HEK293 (cell line): ENCODE measurements around the gene RIPK4.
A peak's percentile ranks its signal among the peaks of the same experiment; 100 is the strongest.
"Not testable (repeated sequence)": the region's sequence is repeated elsewhere in the genome, so short reads cannot be mapped to it uniquely, and the experiment has no call there.

ENCODE experiments used
- CTCF ChIA-PET: fragments of 350-600 bp; formaldehyde crosslinking; extraction: SDS; loops from one replicate; lab custom pipeline; 2021; ENCODE audit warnings: antibody characterized with exemption; lab: Yijun Ruan, JAX
- POLR2A ChIA-PET: fragments of 300-600 bp; formaldehyde crosslinking; extraction: SDS; loops from one replicate; lab custom pipeline; 2020; ENCODE audit warnings: antibody characterized with exemption, inconsistent platforms; lab: Yijun Ruan, JAX
- H3K27ac ChIP-seq: fragments of 200-500 bp; sonication (Bioruptor generic); 2 replicates; pipeline ENCODE4 v1.5.1; 2014; ENCODE audit warnings: low read depth, low read length, control low read depth, inconsistent platforms; ENCODE audit errors: extremely low read depth
- H3K36me3 ChIP-seq, 2 experiments: fragments of 200-500 bp in 1 of 2; sonication (Bioruptor generic) in 1 of 2; 1 replicate in 1 of 2; 2 replicates in 1 of 2; pipeline ENCODE4 v1.5.1; 2014 to 2017; ENCODE audit warnings: inconsistent platforms in 2 of 2, low read length in 2 of 2; ENCODE audit not compliant: control insufficient read depth in 2 of 2, insufficient read depth in 1 of 2
- H3K4me1 ChIP-seq: fragments of 200-500 bp; sonication (Bioruptor generic); 2 replicates; pipeline ENCODE4 v1.5.1; 2014; ENCODE audit warnings: mild to moderate bottlenecking, low read length, inconsistent platforms; ENCODE audit not compliant: control insufficient read depth, insufficient read depth
- H3K4me3 ChIP-seq: 2 replicates; pipeline ENCODE4 v1.5.1; 2011; ENCODE audit warnings: low read depth, mild to moderate bottlenecking, control low read depth, low read length, moderate library complexity
- H3K9me3 ChIP-seq: fragments of 200-500 bp; sonication (Bioruptor generic); 2 replicates; pipeline ENCODE4 v1.5.1; 2014; ENCODE audit warnings: low read depth, low read length, inconsistent platforms; ENCODE audit not compliant: control insufficient read depth, insufficient read depth
- BCL6B ChIP-seq: fragments of 450-650 bp; formaldehyde crosslinking; IDR thresholded peaks from 2 replicates; pipeline ENCODE4 v1.5.1; 2017; ENCODE audit warnings: missing biosample characterization, missing genetic modification characterization
- HOXC10 ChIP-seq: sonication (generic); formaldehyde crosslinking; IDR thresholded peaks from 2 replicates; pipeline ENCODE4 v1.8.1; 2023; ENCODE audit warnings: mild to moderate bottlenecking, missing genetic modification reagents
- MYNN ChIP-seq: fragments of 450-650 bp; formaldehyde crosslinking; IDR thresholded peaks from 2 replicates; pipeline ENCODE4 v1.5.1; 2016; ENCODE audit warnings: missing biosample characterization, missing genetic modification characterization, borderline replicate concordance
- PATZ1 ChIP-seq: fragments of 450-650 bp; formaldehyde crosslinking; IDR thresholded peaks from 2 replicates; pipeline ENCODE4 v1.5.1; 2016; ENCODE audit warnings: missing biosample characterization, missing genetic modification characterization
- REPIN1 ChIP-seq: fragments of 450-650 bp; formaldehyde crosslinking; IDR thresholded peaks from 2 replicates; pipeline ENCODE4 v1.5.1; 2017; ENCODE audit warnings: missing biosample characterization, missing genetic modification characterization, low read depth
- SETDB1 ChIP-seq: IDR thresholded peaks from one replicate; pipeline ENCODE4 v1.6.1; 2017; ENCODE audit warnings: mild to moderate bottlenecking, low read length, moderate library complexity, mixed read lengths; ENCODE audit not compliant: insufficient read length
- SP7 ChIP-seq: fragments of 450-650 bp; formaldehyde crosslinking; IDR thresholded peaks from 2 replicates; pipeline ENCODE4 v1.5.1; 2016; ENCODE audit warnings: missing biosample characterization, missing genetic modification characterization
- TRIM28 ChIP-seq: IDR thresholded peaks from 2 replicates; pipeline ENCODE4 v1.6.1; 2011; ENCODE audit warnings: low read length, control low read depth, borderline replicate concordance
- ZBTB20 ChIP-seq: fragments of 450-650 bp; formaldehyde crosslinking; IDR thresholded peaks from 2 replicates; pipeline ENCODE4 v1.5.1; 2016; ENCODE audit warnings: missing biosample characterization, missing genetic modification characterization
- ZBTB44 ChIP-seq: fragments of 450-650 bp; IDR thresholded peaks from 2 replicates; pipeline ENCODE4 v1.5.1; 2018; ENCODE audit warnings: missing biosample characterization, mild to moderate bottlenecking, missing genetic modification characterization
- ZFP3 ChIP-seq: fragments of 450-650 bp; formaldehyde crosslinking; IDR thresholded peaks from 2 replicates; pipeline ENCODE4 v1.5.1; 2016; ENCODE audit warnings: low read depth, missing biosample characterization, missing genetic modification characterization
- ZNF121 ChIP-seq: fragments of 450-650 bp; formaldehyde crosslinking; IDR thresholded peaks from 2 replicates; pipeline ENCODE4 v1.5.1; 2016; ENCODE audit warnings: missing biosample characterization, missing genetic modification characterization
- ZNF19 ChIP-seq: fragments of 450-650 bp; formaldehyde crosslinking; IDR thresholded peaks from 2 replicates; pipeline ENCODE4; 2016; ENCODE audit warnings: missing biosample characterization, missing genetic modification characterization, low read depth
- ZNF214 ChIP-seq: fragments of 450-650 bp; formaldehyde crosslinking; IDR thresholded peaks from 2 replicates; pipeline ENCODE4 v1.5.1; 2017; ENCODE audit warnings: missing biosample characterization, mild to moderate bottlenecking, missing genetic modification characterization, borderline replicate concordance
- ZNF221 ChIP-seq: fragments of 450-650 bp; formaldehyde crosslinking; IDR thresholded peaks from 2 replicates; pipeline ENCODE4 v1.5.1; 2017; ENCODE audit warnings: missing biosample characterization, missing genetic modification characterization, borderline replicate concordance
- ZNF302 ChIP-seq: fragments of 450-650 bp; formaldehyde crosslinking; IDR thresholded peaks from 2 replicates; pipeline ENCODE4 v1.5.1; 2016; ENCODE audit warnings: missing biosample characterization, missing genetic modification characterization, low read depth
- ZNF311 ChIP-seq: fragments of 450-650 bp; formaldehyde crosslinking; IDR thresholded peaks from 2 replicates; pipeline ENCODE4 v1.5.1; 2017; ENCODE audit warnings: missing biosample characterization, missing genetic modification characterization, borderline replicate concordance
- ZNF404 ChIP-seq: fragments of 450-650 bp; formaldehyde crosslinking; IDR thresholded peaks from 2 replicates; pipeline ENCODE4 v1.5.1; 2017; ENCODE audit warnings: missing biosample characterization, missing genetic modification characterization
- ZNF423 ChIP-seq: fragments of 450-650 bp; formaldehyde crosslinking; IDR thresholded peaks from 2 replicates; pipeline ENCODE4 v1.5.1; 2016; ENCODE audit warnings: missing biosample characterization, missing genetic modification characterization
- ZNF585B ChIP-seq: fragments of 450-650 bp; formaldehyde crosslinking; IDR thresholded peaks from 2 replicates; pipeline ENCODE4 v1.5.1; 2016; ENCODE audit warnings: missing biosample characterization, missing genetic modification characterization
- ZNF621 ChIP-seq: fragments of 450-650 bp; formaldehyde crosslinking; IDR thresholded peaks from 2 replicates; pipeline ENCODE4 v1.5.1; 2017; ENCODE audit warnings: missing biosample characterization, missing genetic modification characterization
- ZNF626 ChIP-seq: fragments of 450-650 bp; sonication (Bioruptor Pico); formaldehyde crosslinking; IDR thresholded peaks from 2 replicates; pipeline ENCODE4 v1.5.1; 2018; ENCODE audit warnings: missing biosample characterization, missing genetic modification characterization, inconsistent platforms
- ZNF629 ChIP-seq: fragments of 450-650 bp; formaldehyde crosslinking; IDR thresholded peaks from 2 replicates; pipeline ENCODE4 v1.5.1; 2017; ENCODE audit warnings: missing biosample characterization, missing genetic modification characterization
- ZNF658 ChIP-seq: fragments of 450-650 bp; formaldehyde crosslinking; IDR thresholded peaks from 2 replicates; pipeline ENCODE4; 2016; ENCODE audit warnings: missing biosample characterization, missing genetic modification characterization
- ZNF747 ChIP-seq: fragments of 450-650 bp; formaldehyde crosslinking; IDR thresholded peaks from 2 replicates; pipeline ENCODE4 v1.5.1; 2016; ENCODE audit warnings: missing biosample characterization, missing genetic modification characterization
- ZNF791 ChIP-seq: fragments of 450-650 bp; formaldehyde crosslinking; IDR thresholded peaks from 2 replicates; pipeline ENCODE4 v1.5.1; 2016; ENCODE audit warnings: missing biosample characterization, missing genetic modification characterization
- ZNF792 ChIP-seq: fragments of 450-650 bp; formaldehyde crosslinking; IDR thresholded peaks from 2 replicates; pipeline ENCODE4 v1.5.1; 2016; ENCODE audit warnings: missing biosample characterization, missing genetic modification characterization
- ZSCAN23 ChIP-seq: fragments of 450-650 bp; formaldehyde crosslinking; IDR thresholded peaks from 2 replicates; pipeline ENCODE4 v1.5.1; 2016; ENCODE audit warnings: missing biosample characterization, missing genetic modification characterization

Gene RIPK4

GRCh38 chr21:41792711-41793110, 25.9 kb upstream of the RIPK4 start:
- CTCF ChIA-PET: no interaction called here
- Histone ChIP-seq H3K27ac (no peak overlapping the region), H3K4me3 (no peak overlapping the region), H3K9me3 (no peaks in the 10 kb centered on the region), H3K36me3 (no peaks in the 10 kb centered on the region), H3K4me1 (no peaks in the 10 kb centered on the region)
- POLR2A ChIA-PET: interaction anchor here (0.7 kb wide), 1 partner anchor 593 kb away, joined by 4 read pairs; no protein-coding TSS in a partner anchor
- no peak for TF ChIP-seq ZSCAN23
- TF ChIP-seq ZNF791 (tag by site-specific recombination): peak; percentile 97
- no peak for TF ChIP-seq ZNF214 (tag by site-specific recombination)
- no peak for TF ChIP-seq ZNF423 (tag by site-specific recombination)
- no peak for TF ChIP-seq PATZ1 (tag by site-specific recombination)
- no peak for TF ChIP-seq BCL6B
- no peak for TF ChIP-seq ZBTB44 (tag by site-specific recombination)
- no peak for TF ChIP-seq ZNF121 (tag by site-specific recombination)
- TF ChIP-seq ZNF621 (tag by site-specific recombination): no peak
- TF ChIP-seq SETDB1: peak; percentile 86
- TF ChIP-seq SP7 (tag by site-specific recombination): no peak
- TF ChIP-seq ZNF404: no peak
- no peak for TF ChIP-seq ZNF585B (tag by site-specific recombination)
- TF ChIP-seq MYNN (tag by site-specific recombination): no peak
- no peak for TF ChIP-seq ZNF629 (tag by site-specific recombination)
- no peak for TF ChIP-seq HOXC10 (CRISPR knock-in tag)
- peak; percentile 93 for TF ChIP-seq TRIM28
- TF ChIP-seq REPIN1: no peak
- TF ChIP-seq ZNF626 (tag by site-specific recombination): no peak

- Histone ChIP-seq H3K36me3 (no peaks in the 10 kb centered on the region), H3K4me1 (peaks cover 19% of the 10 kb centered on the region), H3K4me3 (no peak overlapping the region), H3K9me3 (no peaks in the 10 kb centered on the region), H3K27ac (no peak overlapping the region)
- CTCF ChIA-PET: interaction anchor here (0.5 to 6.4 kb wide), 4 partner anchors 8 to 629 kb away, joined by 3 to 50 read pairs (median 4); no protein-coding TSS in a partner anchor
- TF ChIP-seq ZBTB20 (tag by site-specific recombination) (peak; percentile 38; the same call in 1 of the 2 replicates), SP7 (tag by site-specific recombination) (0 out of 2 replicates have a peak, but pooled peaks have one; percentile 10), ZNF792 (tag by site-specific recombination) (no peak), ZNF19 (no peak), ZNF302 (tag by site-specific recombination) (no peak), TRIM28 (peak; percentile 78), ZNF747 (no peak), ZNF221 (tag by site-specific recombination) (no peak), ZNF658 (no peak), ZNF311 (no peak), ZFP3 (tag by site-specific recombination) (no peak)
- POLR2A ChIA-PET: interaction anchor here (1.0 kb wide), 2 partner anchors 30 to 108 kb away, joined by 6 to 9 read pairs; no protein-coding TSS in a partner anchor
Observed at GRCh38 chr21:41786509-41786987, 19.7 kb upstream of the RIPK4 start.

GRCh38 chr21:41785262-41785661, 18.4 kb upstream of the RIPK4 start:
- not testable (repeated sequence) for H3K4me3 ChIP-seq, H3K27ac ChIP-seq, H3K9me3 ChIP-seq, H3K36me3 ChIP-seq
- CTCF ChIA-PET: interaction anchor here (0.7 to 6.4 kb wide), 5 partner anchors 13 to 1585 kb away, joined by 3 to 50 read pairs (median 4); no protein-coding TSS in a partner anchor
- POLR2A ChIA-PET: interaction anchor here (1.1 kb wide), 1 partner anchor 24 kb away, joined by 6 read pairs; no protein-coding TSS in a partner anchor
- H3K4me1 ChIP-seq: peaks cover 22% of the 10 kb centered on the region
